Right ventricle myocardium superior (tissue), 1 donor: ENCODE data around the gene GRM4. TPM values are rescaled to one million over a fixed set of nuclear protein-coding genes. Genes with fewer than 3 reads are reported as not detected.

Experiments used
- ATAC-seq: fragments of 200-7000 bp; cut with Tn5 transposase; one replicate; pipeline ENCODE4 v1.9.1; 2020; ENCODE audit warnings: mild to moderate bottlenecking; ENCODE audit not compliant: poor library complexity
- DNase-seq: peaks from one replicate; pipeline ENCODE4 v3.0.0-alpha.2; 2020
- intact Hi-C: fragments of 100-400 bp; cut with DNase I; formaldehyde crosslinking; loops from one replicate; pipeline ENCODE4 v1.11.2; 2022
- total RNA-seq: library from RNA; stranded (reverse); fragmentation: NEBNext Ultra II Directional; extraction: Animal tissue kit (Norgen Biotek cat#: 25700); gene quantifications from one replicate; pipeline ENCODE4 v1.2.1, GENCODE V29; 2021
- donor health status: DM: no; HTN: yes; CAD: no; lungs with severe emphysema.

GRM4 gene
- total RNA-seq, 1 donor from 2014 or later = not detected

DNA sequence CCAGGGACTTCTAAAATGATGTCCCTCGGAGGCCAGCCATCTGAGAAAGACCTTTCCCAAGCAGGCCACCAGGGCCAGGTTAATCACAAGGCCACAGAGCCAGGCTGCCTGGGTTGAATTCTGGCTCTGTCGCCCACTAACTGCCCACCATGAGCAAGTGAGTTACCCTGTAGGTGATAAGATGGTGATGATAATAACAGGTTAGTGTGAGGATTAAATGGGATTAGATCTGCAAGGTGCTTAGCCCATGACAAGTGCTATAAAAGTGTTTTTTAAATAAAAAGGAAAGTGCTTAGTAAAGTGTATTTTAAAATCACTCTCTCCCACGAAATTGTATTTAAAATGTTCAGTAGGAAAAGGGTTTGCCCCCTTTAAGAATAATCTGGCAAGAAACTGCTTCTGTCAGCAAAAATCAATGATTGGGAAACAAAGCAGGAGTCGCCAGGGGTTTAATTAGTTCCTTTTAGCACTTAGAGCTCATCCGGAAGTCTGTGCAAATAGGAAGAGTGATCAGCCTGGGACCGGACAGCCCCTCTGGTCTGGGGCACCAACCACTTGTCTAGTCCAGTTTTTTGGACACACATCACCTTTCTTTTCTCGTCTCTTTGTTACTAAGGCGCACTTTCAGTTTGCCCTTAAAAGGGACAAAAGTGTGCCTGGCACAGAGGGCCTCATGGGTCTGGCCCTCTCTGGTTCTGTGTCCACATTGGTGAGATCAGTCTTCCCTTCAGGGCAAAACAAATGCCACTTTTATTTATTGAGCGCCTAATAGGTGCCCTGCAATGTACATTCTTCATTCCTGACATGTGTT is 150.4 kb downstream of the GRM4 start:
- intact Hi-C loops = no loop called here
- no peak for DNase-seq

DNA sequence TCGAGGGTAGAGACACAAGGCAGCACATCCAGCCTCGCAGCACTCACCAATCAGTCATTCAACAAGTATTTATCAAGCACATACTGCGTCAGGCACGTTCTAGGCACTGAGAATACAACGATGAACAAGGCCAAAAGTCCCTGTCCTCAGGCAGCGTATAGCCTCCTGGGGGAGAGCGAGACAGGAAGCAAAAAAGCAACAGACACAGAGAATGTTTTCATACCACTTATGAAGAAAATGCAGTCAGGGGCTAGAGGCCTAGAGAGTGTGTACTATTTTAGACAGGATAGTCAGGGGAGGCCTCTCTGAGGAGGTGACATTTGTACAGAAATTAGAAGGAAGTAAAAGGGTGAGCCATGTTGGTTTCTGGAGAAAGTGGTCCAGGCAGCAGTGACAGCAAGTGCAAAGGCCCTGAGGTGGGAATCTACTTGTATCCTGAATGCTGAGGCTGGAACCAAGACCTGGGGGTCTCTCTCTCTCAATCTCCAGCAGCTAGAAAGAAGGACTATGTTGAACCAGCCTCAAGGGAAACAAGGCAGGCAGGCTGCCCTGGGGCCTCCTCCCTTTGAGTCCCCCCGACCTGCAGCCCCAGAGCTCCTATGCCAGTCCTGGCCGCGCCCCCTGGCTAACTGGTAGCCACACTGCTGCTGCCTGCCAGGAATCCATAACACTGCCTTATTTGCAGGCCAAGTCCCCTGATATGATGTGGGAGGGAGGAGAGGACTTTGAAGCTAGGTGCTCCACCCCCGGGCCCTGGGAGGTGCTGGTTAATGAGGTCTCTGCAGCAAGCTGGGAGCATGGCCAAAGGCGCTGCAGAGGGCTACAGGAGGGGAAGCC is 151.2 kb downstream of the GRM4 start:
- DNase-seq (no peak), ATAC-seq (no peak)
- intact Hi-C loops = no loop called here

More for the DNA sequence above, 150.4 kb downstream of the GRM4 start:
- ATAC-seq = no peak

DNA sequence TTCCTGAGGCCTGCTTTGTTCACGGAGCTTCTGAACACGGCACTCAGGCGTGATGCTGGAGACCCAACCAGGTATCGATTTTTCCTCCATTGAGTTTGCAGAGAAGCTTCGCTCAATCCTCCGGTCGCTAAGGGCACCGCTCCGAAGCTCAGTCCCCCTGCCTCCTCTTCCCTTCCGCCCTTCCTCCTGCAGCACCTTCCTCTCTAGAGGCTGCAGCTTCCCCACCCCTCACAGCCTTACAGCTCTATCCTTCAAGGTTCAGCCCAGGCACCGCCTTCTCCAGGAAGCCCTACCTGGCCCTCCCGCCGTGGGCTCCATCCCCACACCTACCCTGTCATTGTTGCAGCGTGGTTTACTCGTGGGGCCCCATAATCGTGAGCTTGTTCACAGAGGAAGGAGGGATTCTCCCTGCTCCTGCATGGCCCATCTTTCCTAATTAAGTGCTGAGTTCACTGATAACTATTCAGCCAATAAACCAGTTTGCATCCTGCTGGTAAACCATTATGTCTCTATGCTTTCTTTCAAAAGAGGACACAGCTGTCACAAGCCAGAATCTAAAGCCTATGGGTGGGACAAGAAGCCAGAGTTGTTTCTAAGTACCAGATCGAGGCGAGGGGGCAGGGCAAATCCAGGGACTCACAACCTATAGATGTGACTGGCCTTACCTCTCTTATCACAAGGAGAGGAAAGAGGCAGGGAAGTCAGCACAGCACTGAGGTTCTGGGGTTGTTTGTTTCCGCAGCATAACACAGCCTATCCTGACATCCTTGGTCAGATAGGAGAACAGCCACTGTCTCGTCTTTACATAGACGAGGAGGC is 152.0 kb downstream of the GRM4 start:
- ATAC-seq (no peak), DNase-seq (no peak)
- intact Hi-C loops = no loop called here

DNA sequence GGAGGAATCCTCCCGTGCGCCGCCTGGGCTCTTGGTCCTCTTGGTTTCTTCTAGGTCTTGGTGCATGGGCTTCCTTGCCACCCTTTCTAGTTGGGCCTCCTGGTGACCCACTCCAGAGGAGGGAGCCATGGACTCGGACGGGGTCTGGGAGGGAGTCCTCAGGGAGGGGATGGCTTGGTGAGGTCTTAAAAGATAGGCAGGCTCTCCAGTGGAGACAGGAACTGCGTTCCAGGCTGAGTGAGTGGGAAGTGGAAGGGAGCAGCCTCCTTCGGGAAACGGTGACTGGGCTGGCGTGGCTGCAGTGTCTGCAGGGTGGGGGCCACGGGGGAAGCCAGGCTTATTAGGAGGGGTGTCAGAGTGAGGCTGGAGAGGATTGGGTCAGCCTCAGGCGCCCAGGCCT is 152.8 kb downstream of the GRM4 start:
- intact Hi-C loops = no loop called here
- DNase-seq = no peak
- ATAC-seq = no peak

DNA sequence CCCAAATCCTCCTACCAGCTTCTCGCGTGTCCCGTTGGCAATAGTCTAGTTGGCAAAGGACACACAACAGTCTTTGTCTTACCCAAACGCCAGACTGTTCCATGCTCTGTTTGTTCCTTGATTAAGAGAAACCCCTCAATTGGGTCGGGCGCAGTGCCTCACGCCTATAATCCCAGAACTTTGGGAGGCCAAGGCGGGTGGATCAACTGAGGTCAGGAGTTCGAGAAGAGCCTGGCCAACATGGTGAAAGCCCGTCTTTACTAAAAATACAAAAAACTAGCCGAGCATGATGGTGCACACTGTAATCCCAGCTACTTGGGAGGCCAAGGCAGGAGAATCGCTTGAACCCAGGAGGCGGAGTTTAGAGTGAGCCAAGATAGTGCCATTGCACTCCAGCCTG is 153.7 kb downstream of the GRM4 start:
- ATAC-seq = no peak
- intact Hi-C loops = no loop called here

DNA sequence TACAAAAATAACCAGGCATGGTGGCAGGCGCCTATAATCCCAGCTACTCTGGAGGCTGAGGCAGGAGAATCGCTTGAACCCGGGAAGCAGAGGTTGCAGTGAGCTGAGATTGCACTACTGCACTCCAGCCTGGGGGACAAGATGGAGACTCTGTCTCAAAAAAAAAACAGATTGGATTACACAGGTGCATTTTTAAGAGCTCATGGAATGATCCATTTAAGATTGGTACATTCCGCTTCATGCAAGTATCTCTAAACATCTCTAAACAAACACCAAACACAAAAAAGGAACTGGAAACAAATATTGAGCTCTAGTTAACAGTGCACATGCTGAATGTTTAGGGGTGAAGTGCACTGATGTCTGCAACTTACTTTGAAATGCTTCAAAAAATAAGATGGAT is 154.3 kb downstream of the GRM4 start:
- DNase-seq (no peak), ATAC-seq (no peak)
- intact Hi-C loops = no loop called here

More for the DNA sequence above, 153.7 kb downstream of the GRM4 start:
- no peak for DNase-seq

DNA sequence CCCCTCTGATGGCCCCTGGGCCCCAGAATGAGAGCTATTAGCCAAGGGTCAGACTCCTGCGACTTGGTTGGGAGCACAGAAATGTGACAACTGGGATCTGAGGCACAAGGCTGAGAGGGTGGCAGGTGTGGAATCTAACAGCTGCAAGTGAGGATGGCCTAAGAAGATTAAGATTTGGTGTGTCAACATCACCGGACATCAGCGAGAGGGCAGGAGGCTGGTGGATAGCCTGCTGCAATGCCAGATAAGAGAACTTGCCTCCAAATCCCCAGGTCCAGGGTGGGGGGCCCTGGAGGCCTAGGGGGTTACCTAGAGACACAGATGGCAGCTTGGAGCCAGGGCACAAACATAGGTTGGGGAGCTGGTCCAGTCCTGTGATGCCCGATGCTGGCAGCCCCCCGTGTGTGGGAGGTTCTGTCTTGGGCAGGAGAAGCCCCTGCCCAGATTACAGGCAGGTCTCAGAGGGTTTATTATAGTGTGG is 155.8 kb downstream of the GRM4 start:
- DNase-seq (no peak), ATAC-seq (no peak)
- intact Hi-C loops = no loop called here

DNA sequence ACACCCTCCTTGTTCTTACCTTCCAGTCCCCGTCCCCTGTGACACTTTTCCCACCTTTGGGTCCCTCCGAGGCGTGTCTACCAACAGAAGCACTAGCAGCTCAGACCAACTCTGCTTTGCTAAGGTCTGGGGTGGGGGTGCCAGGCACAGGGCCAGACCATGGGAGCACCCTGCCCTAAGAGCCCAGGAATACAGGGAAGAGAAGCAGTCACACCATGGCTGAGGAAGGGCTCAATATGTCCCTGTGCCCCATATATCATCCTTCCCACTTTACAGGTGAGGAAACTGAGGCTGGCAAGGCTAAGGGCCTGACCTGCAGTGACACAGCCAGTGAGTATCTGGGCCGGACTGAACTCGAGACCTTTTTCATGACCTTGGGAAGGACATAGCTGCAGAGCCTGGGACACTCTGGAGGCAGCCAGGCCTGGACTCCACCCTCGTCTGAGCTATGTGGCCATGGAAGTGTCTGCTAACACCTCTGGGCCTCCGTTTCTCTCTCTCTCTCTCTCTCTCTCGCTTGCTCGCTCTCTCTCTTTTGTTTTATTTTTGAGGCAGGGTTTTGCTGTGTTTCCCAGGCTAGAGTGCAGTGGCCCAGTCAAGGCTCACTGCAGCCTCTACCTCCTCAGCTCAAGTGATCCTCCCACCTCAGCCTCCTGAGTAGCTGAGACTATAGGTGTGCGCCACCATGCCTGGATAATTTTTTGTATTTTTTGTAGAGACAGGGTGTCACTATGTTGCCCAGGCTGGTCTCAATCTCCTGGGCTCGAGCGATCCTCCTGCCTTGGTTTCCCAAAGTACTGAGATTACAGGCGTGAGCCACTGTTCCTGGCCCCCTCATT is 156.7 kb downstream of the GRM4 start:
- intact Hi-C loops = no loop called here
- ATAC-seq (no peak), DNase-seq (no peak)

DNA sequence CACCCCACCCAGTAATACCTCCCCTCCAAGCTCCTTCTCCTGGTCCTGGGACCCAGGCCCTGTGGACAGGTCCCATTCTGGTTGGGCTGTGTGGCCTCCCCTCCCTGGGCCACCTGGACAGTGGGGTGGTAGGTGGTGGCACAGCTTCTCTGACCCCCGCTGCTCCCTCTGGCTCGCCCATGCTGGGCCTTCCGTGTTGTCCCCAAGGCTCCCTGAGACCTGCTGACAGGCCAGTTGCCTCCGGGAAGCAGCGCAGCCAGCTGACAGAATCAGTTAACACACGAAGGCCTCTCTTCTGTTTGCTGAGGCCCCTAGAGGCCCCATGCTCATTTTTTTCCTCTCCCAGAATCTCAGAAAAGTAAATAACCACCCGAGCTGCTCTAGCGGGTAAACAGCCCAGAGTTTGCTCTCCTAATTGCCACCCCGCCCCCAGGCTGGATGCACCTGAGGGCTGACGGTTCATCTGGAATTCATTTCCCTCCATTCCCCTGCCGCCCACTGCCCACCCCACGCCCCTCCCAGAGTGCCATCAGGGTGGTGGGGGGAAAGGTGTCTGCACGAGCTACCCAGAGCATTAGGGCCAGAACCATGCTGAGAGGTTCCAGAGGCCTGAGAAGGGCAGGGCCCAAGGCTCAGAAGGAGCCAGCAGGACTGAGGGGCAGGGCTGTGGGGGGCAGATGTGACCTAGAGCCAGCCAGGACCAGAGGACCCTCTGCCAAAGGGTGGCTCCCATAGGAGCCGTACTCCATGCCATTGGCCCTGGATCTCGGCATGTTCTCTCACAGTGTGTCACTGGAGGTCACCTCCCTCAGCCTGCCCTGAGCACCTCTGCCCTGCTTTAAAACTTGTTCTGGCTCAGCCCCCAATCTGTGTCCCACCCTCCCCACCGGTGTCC is 157.5 kb downstream of the GRM4 start:
- ATAC-seq (no peak), DNase-seq (no peak)
- intact Hi-C loops = no loop called here

DNA sequence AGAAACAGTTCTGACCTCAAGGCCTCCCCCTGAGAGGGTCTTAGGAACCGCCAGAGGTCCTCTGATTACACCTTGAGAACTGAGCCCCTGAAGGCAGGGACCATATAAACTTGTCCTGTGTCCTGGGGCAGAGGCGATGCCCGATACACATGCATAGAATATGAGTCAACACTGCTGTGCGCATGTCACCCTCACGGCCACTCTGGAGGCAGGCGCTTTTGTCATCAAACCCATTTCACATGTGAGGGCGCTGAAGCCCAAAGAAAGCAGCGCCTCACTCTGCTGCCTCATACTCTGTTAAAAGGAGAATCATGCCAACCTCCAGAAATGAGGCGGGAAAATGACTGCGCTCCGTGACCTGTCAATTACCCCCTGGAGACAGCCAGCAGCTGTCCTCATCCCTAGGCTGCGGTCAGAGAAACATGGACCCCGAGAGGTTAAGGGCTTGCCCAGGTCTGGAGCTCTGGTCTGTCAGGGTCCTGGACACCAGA is 158.3 kb downstream of the GRM4 start:
- intact Hi-C loops = no loop called here
- no peak for ATAC-seq
- no peak for DNase-seq

DNA sequence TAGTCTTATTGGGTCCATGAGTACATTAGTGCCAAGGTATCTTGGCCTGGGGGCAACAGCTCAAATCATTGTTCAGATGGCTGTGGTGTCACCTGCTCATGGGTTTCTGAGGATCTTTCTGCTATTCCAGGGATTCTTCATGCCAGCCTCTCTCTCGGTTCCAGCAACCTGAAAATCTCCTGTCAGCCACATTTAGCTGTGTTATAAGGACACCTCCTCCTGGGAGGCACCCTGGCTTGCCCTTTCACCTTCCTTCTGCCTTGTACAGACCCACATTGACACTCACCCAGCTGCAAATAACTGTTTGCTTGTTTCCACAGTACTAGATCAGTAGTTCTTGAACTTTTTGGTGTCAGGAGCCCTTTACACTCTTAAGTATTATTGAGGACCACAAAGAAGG is 159.9 kb downstream of the GRM4 start:
- intact Hi-C loops = no loop called here
- DNase-seq = no peak
- no peak for ATAC-seq

DNA sequence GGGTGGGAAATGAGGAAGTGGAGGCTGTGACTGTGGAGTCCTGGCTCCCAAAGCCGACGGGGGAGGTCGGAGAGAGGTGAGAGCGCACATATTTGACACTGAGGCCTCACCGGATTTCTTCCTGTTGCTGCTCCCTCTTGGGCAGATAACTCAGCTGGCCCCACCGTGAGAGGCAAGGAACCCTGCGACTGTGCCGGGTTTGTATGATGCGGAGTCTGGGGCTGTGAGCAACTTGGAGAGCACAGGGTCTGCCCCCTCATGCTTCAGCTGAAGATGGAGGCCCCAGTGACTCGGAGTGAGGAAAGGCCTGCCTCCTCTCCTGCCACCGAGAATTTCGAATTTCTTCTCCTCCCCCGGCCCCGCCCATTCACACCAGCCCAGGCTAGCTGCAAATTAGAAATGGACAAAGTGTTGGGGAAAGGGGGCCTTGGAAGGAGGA is 160.6 kb downstream of the GRM4 start:
- DNase-seq = no peak
- intact Hi-C loops = no loop called here
- no peak for ATAC-seq

DNA sequence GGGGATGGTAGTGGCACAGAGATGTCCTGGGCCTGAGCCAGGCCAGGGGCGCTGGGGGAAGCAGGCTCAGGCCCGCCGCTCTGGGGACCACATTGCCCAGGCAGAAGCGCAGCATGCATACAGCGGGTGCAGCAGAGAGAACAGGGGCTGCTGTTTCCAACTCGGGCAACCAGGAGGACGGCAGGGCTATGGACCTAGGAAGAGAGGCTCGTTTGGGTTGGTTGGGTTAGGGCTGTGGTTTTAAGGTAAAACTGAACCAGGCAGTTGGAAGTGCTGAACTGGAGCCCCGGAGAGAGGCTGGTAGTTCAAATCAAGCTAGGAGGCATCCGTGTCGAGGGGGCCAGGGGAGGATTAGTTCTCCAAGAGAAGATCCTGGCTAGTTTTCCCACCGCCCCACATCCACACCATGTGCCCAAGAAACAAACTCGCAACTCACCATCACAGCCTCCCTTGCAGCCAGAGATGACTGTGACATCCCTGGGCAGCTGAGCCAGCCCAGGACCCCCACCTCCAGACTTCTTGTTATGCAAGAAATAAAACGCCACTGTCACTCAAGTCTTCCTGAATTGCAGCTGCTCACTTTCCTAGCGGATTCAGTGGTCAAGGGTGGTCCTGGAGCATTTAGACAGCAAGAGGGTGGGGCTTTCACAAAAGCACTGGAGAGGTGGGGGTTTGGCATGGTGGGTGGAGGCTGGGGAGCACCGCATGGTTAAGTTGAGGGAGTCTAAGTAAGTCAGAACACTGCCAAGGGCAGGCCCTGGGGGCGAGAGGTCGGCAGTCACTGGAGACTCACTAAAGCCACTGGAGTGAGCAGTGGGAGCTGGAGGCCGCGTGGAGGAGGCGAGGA is 161.2 kb downstream of the GRM4 start:
- no peak for DNase-seq
- intact Hi-C loops = no loop called here

DNA sequence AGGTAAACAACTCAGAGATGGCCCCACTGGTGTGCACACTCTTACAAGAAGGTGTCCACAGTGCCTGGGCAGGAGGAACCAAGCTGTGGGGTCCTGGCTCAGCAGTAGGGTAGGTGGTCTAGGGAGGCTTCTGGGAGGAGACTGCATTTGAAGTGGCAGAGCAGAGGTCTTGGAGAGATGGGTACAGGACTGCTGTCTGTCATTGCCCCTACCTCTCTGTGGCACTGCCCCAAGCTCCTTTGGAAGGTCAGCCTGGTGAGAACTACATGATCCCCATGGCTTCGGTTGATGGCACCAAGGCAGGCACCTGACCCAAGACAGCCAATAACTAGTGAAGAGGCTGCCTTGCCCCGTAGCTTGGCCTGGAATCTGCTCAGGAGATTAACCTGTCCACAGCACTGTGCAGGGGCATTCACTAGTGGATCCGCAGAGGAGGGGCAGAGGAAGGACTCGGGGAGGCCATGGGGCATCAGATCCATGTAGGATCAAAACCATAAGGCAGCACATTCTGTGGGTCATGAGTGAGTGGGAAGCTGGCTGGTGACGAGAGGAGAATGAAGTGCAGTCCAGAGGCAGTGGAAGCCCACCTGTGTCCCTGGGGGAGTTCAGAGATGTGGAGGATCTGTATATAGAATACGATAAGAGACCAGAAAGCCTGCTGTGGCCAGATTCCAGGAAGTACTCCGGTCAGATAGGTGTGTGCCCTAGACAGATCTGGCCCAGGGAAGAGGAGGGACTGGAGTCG is 162.0 kb downstream of the GRM4 start:
- DNase-seq (no peak), ATAC-seq (no peak)
- intact Hi-C loops = no loop called here

More for the DNA sequence above, 161.2 kb downstream of the GRM4 start:
- ATAC-seq = no peak

DNA sequence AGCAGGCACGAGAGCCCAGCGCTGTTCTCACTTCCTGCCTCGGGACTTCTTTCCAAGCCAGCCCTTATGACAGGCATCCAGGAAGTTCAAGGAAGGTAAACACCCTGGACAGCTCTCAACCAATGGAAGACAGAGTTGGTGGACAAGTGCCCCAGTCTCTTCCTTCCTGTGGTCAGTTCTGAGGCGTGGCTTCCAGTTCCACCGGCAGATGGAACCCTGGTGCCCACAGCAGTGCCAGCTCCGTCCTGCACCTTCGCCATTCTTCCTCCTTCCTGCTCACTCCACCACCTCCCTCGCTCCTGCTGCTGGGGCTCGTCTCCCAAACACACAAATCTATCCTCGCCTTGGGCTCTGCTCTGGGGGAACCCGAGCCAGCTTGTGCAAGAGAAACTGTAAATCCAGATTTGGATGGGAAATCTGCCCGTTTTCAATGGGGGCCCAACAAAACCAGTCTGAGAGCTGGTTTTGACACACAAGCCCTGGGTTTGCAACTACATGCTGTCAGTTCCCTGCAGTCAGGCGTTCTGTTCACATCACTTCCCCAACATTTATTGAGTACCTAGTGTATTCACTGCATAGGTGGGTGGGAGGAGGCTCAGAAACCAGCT is 162.7 kb downstream of the GRM4 start:
- intact Hi-C loops = no loop called here
- ATAC-seq (peak; percentile 85), DNase-seq (peak; percentile 56)
